Urothelium cell line (cell line): Measurements from ENCODE around the gene CEP104.
A peak's percentile ranks its signal among the peaks of the same experiment; 100 is the strongest.

Experiments
- DNase-seq: peaks from one replicate; pipeline ENCODE4 v3.0.0; 2011; ENCODE audit warnings: low spot score, mixed read lengths
- FAIRE-seq: peaks from 2 replicates; lab custom pipeline; 2011; peaks lifted over from hg19 to GRCh38; lab: Jason Lieb, UNC

CEP104 gene

DNA sequence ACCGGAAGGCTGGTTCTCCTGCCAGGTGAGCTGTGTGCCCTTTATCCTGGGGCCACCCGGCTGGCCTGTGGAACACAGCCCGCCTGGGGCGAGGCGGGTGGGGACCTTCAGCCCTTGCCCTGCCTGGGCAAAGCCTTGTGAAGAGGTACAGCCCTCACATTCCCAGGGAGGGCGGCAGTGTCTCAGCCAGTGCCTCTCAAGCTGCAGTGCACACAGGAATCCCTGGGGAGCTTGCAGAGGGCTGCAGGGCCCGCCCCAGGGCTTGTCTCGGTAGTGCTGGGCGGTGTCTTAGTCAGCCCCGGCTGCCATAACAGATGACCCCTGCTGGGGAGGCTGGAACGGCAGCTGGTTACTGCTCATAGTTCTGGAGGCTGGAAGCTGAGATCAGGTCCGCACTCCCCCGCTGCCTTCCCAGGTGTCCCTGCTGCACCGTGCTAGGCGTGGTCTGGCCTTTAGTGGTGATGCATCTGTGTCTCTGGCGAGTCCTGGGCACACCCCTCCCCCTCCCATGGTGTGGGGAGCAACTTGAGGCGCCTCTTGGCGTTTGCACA, 12.8 kb upstream of the CEP104 start:
- no peak for FAIRE-seq
- DNase-seq = no peak

DNA sequence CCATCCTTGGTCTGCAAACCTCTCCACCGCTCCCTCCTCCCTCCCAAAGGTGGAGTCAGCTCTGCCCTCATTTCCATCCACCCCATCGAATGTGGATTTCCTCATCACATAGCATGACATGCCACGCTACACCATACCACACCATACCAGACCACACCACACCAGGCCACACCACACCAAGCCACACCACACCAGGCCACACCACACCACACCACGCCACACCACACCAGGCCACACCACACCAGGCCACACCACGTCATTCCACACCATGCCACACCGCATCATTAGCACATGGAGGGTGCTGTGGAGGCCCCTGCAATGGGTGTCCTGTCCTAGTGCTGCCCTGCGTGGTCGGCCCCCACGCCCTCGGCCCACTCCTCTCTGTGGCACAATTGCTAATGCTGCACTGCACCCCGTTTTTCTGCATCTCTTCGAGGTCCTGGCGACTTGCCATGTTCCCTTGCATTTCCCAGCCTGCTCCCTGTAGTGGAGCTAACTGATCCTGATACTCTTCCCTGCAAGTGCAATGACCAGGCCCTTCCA, 11.5 kb upstream of the CEP104 start:
- no peak for DNase-seq
- peak; percentile 77 for FAIRE-seq

DNA sequence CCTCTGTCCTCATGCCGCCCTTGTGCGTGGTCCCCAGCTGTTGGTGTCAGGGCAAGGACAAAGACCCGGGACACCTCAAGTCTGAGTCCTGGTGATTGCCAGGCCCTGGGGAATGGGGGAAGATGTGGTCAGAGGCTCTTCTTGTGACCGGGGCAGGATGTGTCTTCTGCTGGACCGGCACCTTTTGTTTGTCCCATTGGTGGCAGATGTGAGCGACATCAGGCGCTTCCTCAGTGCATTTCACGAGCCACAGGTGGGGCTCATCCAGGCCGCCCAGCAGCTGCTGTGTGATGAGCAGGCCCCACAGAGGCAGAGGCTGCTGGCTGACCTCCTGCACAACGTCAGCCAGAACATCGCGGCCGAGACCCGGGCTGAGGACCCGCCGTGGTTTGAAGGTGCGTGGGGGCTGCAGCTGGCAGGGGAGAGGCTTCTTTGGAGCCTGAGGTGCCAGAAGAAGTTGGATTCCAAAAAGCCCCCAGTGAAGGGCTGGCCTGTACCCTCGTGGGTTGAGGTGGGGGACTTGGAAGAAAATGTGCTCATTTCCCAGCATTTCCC, 8.7 kb upstream of the CEP104 start:
- DNase-seq = no peak
- no peak for FAIRE-seq

DNA sequence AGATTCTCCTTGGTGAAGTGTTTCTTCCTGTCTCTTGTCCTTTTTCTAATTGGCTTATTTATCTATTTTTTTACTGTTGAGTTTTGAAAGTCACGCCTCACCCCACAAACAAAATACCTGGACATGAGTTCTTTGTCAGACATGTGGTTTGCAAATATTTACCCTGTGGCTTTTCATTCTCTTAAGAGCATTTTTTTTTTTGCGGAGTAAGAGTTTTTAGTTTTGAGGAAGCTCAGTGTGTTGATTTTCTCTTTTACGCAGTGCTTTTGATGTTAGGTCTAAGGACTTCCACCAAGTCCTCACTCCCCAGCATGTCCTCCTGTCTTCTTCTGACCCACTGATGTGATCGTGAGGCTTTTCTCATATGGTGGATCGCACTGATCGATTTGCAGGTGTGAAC, 7.9 kb upstream of the CEP104 start:
- no peak for DNase-seq
- no peak for FAIRE-seq

DNA sequence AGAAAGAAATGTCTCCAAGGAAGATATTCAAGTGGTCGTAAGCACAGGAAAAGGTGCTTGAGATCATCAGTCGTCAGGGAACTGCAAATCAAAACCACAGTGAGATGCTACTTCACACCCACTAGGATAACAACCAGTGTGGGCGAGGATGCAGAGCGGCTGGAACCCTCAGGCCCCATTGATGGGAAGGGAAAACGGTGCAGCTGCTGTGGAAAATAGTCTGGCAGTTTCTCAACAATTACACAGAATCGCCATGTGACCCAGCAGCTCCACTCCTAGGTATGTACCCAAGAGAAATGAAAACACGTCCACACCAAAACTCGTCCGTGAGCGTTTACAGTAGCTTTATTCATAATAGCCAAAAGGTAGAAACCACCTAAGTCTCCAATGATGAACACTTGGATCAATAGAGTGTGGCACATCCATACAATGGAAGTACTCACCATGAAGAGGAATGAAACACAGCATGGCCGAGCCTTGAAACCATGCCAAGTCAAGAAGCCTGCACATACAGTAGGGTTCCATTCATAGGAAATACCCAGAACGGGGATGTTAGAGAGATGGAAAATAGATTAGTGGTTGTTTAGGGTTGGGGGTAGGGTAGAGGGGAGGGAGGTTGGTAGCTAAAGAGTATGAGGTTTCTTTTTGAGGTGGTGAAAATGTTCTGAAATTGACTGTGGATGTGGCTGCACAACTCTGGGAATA, 6.4 kb upstream of the CEP104 start:
- DNase-seq = no peak
- FAIRE-seq = no peak

DNA sequence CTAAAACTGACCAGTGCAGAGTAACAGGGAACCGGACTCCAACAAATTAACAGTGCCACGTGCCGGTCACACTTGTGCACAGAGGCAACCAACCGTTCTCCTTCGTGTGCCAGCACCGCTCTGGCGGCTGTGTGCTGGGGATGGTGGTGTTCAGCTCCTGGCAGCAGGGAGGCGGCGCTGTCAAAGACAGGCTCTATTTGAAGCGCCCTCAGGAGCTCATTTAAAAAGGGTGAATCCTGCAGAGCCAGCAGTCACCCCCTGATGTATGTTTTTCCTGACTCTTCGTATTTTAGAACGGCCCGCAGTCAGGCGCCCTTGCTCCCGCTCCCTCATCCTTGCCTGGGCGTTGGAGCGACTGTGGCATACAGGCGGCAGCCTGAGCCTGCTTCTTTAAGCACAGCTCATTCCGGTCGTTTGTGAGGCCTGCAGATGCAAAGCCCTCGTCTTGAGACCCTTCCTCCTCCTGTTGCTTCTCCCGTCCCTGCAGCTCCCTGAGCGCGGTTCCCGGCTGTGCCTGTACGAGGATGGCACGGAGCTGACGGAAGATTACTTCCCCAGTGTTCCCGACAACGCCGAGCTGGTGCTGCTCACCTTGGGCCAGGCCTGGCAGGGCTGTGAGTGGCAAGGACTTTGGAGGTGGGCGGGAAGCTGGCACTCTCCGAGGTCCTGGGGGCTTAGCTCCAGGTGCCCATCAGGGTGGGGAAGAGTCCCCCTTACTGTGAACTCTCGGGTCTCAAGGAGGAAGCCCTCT, 1.4 kb upstream of the CEP104 start:
- no peak for DNase-seq
- no peak for FAIRE-seq

DNA sequence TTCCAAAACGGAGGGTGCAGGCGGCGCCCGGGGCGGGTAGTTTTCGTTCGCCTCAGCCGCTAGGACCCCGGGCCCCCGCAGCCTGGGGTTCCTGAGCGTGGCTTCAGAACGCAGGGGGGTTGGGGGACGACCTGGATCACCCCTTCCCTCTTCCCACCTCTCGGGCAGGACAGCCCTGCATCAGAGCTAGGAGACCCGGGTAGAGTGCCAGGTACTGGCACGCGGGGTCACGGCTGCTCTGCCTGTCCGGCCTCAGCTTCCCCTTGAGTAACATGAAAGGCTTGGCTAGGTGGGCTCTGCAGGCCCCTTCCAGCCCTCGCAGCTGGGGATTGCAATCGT, 749 bp upstream of the CEP104 start:
- DNase-seq (no peak), FAIRE-seq (no peak)

DNA sequence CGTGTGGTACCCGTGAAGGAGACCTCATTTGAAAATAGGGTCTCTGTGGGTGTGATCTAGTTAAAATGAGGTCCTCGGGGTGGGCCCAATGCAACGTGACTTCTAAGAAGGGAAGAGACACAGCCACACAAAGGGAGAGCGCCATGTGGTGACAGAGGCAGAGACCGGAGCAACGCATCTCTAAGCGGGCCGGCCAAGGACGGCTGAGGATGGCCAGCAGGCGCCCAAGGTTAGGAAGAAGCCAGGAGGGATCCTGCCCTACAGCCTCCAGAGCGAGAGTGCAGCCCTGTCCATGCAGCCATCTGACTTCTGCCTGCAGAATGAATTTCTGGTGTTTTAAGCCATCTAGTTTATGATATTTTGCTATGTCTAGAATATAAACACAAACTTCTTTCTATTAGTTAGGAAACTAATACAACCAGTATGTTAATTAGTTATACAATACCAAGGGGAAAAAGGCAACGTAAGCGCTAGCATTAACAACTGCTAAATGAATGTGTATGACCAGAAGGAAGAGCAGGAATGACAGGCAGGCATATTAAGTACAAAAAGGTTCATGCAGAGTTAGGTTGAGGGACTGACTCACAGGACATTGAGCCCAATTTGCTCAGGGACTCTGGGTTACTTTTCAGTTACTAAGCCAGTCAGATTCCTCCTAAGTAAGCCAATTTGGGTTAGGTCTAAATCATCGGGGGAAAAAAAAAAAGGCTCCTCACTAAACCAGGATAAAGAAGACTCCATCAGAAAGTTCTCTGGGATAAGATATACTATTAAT, 4.1 kb downstream of the CEP104 start:
- no peak for FAIRE-seq
- DNase-seq = no peak

DNA sequence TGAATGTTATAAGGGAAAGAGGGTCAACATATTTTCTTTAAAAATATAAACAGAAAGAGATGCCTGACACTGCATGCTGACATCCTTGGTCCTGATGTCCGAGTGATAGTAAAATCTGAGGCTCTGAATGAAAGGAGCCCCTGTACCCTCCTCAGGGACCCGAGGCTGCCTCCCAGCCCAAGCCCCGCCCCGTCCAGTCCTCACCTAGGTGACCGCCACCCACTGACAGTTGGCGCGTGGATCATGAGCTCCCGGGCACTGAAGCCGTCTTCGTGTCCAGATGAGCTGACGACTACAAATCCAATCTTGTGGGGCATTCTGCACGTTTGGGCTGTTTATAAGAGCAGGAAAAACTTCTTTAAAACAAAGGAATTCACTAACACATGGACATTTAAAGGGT, 4.9 kb downstream of the CEP104 start:
- FAIRE-seq = no peak
- DNase-seq = no peak

DNA sequence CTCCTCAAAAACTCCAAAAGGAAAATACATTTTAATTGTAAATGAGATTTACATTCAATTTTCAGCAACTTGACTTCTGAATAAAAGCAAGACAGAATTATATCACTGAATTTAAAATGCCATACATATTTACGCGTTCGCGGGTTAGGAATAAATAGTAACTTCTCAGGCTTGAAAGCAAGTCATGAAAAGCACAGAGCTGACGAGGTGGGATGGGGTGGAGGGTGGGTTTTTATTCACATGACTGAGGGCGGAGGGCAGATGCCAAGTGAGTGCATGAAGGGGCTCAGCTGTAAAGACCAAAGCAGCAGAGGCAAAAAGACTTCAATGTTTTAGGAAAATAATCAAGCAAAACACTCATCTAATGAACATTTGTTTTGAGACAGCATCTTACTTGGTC, 5.7 kb downstream of the CEP104 start:
- FAIRE-seq (no peak), DNase-seq (no peak)

DNA sequence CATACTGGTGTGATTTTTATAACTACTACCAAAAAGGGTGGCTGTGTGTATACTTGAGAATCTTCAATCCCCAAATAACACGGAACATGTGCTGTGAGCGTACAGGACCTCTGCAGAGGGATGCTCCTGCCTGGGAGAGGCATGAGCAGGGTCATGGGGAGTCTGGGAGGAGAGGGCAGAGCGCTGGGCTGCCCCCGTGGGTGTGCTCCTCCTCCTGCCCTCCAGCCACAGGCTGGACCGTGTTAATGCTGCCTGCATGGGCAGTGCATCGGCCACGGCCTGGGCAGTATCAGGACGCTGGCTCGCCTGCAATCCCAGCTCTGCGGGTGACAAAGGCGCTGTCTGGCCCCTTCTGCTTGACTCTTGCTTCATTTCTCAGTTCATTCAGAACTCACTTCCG, 6.2 kb downstream of the CEP104 start:
- FAIRE-seq (no peak), DNase-seq (no peak)

DNA sequence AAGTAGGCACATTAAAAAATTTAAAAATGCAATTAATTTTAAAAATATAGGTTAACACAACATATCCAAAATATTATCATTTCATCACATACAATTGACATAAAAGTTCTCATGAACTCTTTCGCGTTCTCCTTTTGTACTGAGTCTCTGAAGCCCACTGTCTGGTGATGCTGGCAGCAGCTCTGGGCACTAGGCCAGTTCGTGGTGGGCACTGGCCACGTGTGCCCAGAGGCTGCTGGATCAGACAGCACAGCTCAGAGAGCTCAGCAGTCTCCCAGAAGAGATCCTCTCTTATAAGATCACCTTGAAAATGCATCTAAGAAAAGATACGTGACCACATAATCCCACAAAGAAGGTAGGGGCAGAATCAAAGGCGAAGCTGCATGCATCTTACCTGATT, 9.9 kb downstream of the CEP104 start:
- DNase-seq (no peak), FAIRE-seq (no peak)

DNA sequence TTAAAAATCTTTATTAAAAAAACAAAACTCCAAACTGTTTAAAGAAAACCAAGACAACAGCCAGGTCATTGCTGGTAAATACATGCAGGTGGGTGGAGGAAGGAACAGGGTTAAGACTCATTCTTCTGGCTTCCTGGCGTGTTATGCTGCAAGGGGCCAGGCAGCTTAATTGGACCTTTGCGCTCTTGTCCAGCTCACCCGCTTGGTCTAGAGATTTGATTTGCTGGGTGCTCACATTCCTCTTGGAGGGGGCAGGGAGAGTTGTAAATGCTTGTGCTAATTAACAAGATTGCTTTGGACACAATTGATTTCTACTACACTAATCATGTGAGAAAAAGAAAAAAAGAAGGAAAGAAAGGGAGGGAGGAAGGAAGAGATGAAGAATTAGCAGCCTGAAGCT, 10.5 kb downstream of the CEP104 start:
- FAIRE-seq = no peak
- no peak for DNase-seq

DNA sequence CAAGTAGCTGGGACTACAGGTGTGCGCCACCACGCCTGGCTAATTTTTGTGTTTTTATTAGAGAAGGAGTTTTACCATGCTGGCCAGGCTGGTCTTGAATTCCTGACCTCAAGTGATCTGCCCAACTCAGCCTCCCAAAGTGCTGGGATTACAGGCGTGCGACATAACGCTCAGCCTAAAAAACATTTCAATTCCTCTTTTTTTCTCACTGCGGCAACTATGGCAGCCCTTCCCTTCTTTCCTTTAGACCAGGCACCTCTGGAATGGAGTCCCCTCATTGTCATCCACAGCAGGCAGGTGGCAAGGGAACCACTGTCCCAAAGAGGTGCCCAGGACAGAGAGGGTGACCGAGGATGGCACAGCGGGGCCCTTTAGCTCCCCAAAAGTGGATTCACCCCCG, 14.1 kb downstream of the CEP104 start:
- DNase-seq = no peak
- FAIRE-seq = no peak

DNA sequence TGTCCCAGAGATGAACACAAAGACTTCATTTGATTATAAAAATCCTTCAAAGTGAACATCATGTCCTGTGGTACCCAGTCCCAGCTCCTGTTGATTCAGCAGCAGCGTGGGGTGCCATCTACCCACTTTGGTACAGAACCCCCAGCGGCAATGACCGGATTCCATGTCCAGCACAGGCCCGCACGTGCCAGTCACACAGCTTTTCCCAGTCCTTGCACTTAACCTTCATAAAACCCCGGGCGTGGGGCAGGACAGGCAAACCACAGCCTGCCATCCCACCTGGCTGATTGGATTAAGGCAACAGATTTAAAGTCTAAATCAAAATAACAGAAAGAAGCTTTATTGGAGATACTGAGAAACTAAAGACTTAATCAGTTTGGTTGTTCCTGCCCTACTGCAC, 15.5 kb downstream of the CEP104 start:
- FAIRE-seq (no peak), DNase-seq (no peak)

DNA sequence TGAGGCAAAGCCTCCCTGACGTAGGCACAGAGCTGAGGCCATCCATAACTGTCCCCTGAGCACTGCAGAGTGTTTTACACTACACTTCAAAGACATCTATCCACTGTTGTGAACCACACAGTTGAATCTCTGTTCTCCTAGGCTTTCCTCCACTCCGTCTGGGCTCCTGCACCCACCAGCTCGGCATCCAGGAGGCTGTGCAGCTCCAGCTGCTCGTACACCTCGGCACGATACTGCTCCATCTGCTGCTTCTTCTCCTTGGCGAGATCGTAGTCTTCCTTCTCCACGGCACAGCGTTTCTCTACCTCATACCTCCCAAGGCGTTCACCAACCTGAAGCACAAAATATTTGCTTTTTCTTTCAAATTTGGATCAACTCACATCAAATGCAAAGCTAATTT, 18.2 kb downstream of the CEP104 start:
- FAIRE-seq (no peak), DNase-seq (no peak)

DNA sequence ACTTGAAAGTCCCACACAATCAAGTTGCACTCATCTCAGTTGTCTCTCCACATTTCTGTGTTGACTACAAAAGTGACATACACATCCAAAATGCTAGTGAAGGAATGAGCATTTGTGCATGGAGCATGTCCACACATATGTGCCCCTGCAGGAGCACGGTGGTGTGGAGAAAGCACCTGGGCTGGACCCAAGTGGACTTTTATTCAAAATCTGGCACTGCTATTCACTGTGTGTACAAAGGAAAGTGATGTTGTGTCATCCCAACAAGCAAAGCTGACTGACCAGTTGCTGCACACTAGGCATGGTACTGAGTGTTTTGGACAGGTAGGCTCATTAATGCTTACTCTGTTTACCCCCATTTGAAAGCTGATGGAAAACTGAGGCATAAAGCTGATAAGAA, 19.3 kb downstream of the CEP104 start:
- FAIRE-seq (no peak), DNase-seq (no peak)

DNA sequence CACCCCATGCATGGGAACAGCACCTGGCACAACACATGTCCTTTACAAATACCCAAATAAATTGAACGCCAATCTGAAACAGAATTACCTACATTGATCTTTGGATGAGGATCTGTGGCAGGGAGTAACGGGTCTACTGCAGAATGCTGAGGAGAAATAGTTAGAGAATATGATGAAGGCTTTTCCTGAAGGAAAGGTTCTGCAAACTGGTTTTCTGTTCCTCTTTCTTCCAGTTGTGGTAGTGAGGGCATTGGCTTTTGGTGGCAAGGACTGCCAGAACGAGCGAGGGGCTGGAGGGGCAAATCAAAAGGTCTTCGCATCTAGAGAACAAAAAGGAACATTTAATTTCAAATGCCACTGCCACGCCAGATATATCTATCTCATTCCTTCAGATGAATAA, 19.8 kb downstream of the CEP104 start:
- no peak for DNase-seq

DNA sequence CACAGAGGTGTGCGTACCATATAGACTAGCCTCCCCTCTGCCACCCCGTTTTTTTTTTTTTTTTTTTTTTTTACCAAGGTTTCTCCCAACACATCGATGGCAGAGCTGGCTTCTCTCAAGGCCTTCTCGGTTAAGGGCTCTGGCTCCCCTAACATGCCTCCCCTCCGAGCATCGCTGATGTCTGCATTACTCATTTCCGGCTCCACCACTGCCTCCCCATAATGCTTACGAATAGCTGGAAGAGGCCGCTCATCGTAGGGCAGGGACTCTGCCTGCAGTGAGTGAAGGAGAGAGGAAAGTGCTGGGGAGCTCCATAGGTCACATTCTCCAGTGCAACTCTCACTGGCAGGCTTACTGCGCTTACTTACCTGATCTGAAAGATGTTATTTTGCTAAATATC, 20.6 kb downstream of the CEP104 start:
- FAIRE-seq (no peak), DNase-seq (no peak)

More for the DNA sequence above, 19.8 kb downstream of the CEP104 start:
- no peak for FAIRE-seq

DNA sequence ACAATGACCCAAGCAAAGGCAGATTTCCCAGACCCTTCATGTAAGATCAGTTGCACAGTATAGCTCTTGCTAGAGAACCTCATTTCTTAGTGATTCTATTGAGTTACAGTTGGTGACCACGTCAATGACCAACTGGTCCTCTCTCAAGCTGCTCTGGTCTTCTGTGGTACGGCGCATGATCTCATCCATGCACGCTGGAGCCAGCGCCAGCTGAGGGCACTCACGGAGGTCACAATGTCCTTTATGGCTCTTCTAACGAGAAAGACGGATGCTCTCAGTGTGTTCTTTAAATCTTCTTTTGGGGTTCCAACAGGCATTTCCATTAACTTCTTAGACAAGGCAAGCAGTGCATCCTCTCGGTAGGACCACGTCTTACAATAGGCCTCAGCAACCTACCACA, 22.3 kb downstream of the CEP104 start:
- DNase-seq (no peak), FAIRE-seq (no peak)

DNA sequence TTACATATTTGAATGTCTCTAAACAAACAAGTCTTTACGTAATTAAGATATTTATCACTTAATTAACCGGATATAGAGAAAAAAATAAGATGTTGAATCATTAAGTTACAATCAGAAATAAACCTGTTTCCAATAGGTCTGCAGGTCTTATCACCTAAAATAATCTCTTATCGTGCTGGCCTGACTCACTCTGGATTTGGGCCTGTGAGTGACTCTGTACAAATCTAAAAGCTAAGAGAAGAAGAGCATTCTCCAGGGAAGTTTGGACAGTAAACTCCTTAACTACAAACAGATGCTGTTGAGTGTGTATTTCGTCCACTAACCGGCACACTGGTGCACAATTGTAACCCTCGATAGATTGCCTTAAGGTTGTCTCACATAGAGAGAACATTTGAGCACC, 25.3 kb downstream of the CEP104 start:
- DNase-seq (no peak), FAIRE-seq (no peak)
